A549 (cell line): ENCODE data around the gene PODN. TPM values are rescaled to one million over a fixed set of nuclear protein-coding genes. Genes with fewer than 3 reads are reported as not detected.

ENCODE experiments used
- ATAC-seq, 2 experiments: fragments of 200-7000 bp in 1 of 2; fragments of >200 bp in 1 of 2; cut with Nextera tagmentation in 1 of 2; cut with Tn5 transposase in 1 of 2; 3 replicates each; pipeline versions ENCODE4 v1.8.0 to v1.9.1; 2018 to 2020; ENCODE audit warnings: mild to moderate bottlenecking in 1 of 2, moderate library complexity in 1 of 2
- CTCF ChIA-PET: fragments of 300-600 bp; sonication (Branson Sonifier 250); formaldehyde crosslinking; extraction: SDS; loops from one replicate; lab custom pipeline; 2021; ENCODE audit warnings: antibody characterized with exemption, inconsistent platforms; lab: Yijun Ruan, JAX
- POLR2A ChIA-PET: fragments of 350-600 bp; formaldehyde crosslinking; extraction: SDS; loops from one replicate; lab custom pipeline; 2021; ENCODE audit warnings: antibody characterized with exemption, inconsistent platforms; lab: Yijun Ruan, JAX
- DNase-seq, 2 experiments: peaks; one replicate each; pipeline versions ENCODE4 v3.0.0 to v3.0.0-alpha.2; 2011 to 2016; ENCODE audit warnings: low read depth in 1 of 2, low spot score in 1 of 2
- FAIRE-seq: peaks from 2 replicates; lab custom pipeline; 2011; peaks lifted over from hg19 to GRCh38; lab: Jason Lieb, UNC
- H3K27ac ChIP-seq, 2 experiments: fragments of >200 bp; sonication (Bioruptor Twin); formaldehyde crosslinking; 3 replicates each; pipeline ENCODE4 v1.5.1; 2016 to 2017
- H3K4me1 ChIP-seq: fragments of >200 bp; sonication (Bioruptor Twin); formaldehyde crosslinking; 3 replicates; pipeline ENCODE4 v1.6.1; 2016
- H3K4me2 ChIP-seq: fragments of >200 bp; sonication (Bioruptor Twin); formaldehyde crosslinking; 3 replicates; pipeline ENCODE4 v1.6.1; 2016
- H3K4me3 ChIP-seq: fragments of >200 bp; sonication (Bioruptor Twin); formaldehyde crosslinking; 3 replicates; pipeline ENCODE4 v1.5.1; 2016
- H3K9me3 ChIP-seq: fragments of >200 bp; sonication (Bioruptor Twin); formaldehyde crosslinking; 3 replicates; pipeline ENCODE4 v1.6.1; 2016
- CBX2 ChIP-seq: fragments of 200-600 bp; sonication (generic); IDR thresholded peaks from 2 replicates; pipeline ENCODE4 v1.6.1; 2016; ENCODE audit warnings: low read depth, mild to moderate bottlenecking, borderline replicate concordance
- EHF ChIP-seq: fragments of 250-450 bp; sonication (Bioruptor Pico); IDR thresholded peaks from 2 replicates; pipeline ENCODE4 v1.5.0; 2020; ENCODE audit warnings: mild to moderate bottlenecking
- EHMT2 ChIP-seq: fragments of 200-600 bp; sonication (generic); IDR thresholded peaks from 2 replicates; pipeline ENCODE4 v1.6.1; 2016; ENCODE audit warnings: antibody characterized with exemption, low read depth, mild to moderate bottlenecking, moderate library complexity
- EP300 ChIP-seq, 2 experiments: fragments of >200 bp; sonication (Bioruptor Twin); formaldehyde crosslinking; IDR thresholded peaks; 2 replicates in 1 of 2; 3 replicates in 1 of 2; pipeline ENCODE4 v1.6.1; 2016 to 2017
- HDAC2 ChIP-seq: fragments of 200-600 bp; sonication (generic); IDR thresholded peaks from 2 replicates; pipeline ENCODE4 v1.6.1; 2016
- HOXB13 ChIP-seq: fragments of 250-450 bp; sonication (Bioruptor Pico); IDR thresholded peaks from 2 replicates; pipeline ENCODE4 v1.5.0; 2020; ENCODE audit warnings: low read depth, mild to moderate bottlenecking, moderate library complexity
- HOXB5 ChIP-seq: fragments of 250-450 bp; sonication (Bioruptor Pico); IDR thresholded peaks from 2 replicates; pipeline ENCODE4 v1.5.0; 2020; ENCODE audit warnings: mild to moderate bottlenecking, moderate library complexity
- JUN ChIP-seq, 2 experiments: fragments of >200 bp; sonication (Bioruptor Twin); formaldehyde crosslinking; IDR thresholded peaks; 2 replicates in 1 of 2; 3 replicates in 1 of 2; pipeline ENCODE4 v1.6.1; 2016 to 2017
- KDM1A ChIP-seq: fragments of 200-600 bp; sonication (generic); IDR thresholded peaks from 2 replicates; pipeline ENCODE4 v1.6.1; 2016; ENCODE audit warnings: low read depth, mild to moderate bottlenecking
- MAZ ChIP-seq: fragments of 150-350 bp; IDR thresholded peaks from 2 replicates; pipeline ENCODE4 v1.6.1; 2014; ENCODE audit warnings: antibody characterized with exemption, low read depth, low read length, borderline replicate concordance
- MYC ChIP-seq: IDR thresholded peaks from 2 replicates; pipeline ENCODE4 v1.6.1; 2012; ENCODE audit warnings: mild to moderate bottlenecking, inconsistent platforms, low read length, improper control_type of control experiment, borderline replicate concordance
- NFE2L2 ChIP-seq: fragments of 150-350 bp; conservative IDR thresholded peaks from 2 replicates; pipeline ENCODE4 v1.6.1; 2014; ENCODE audit warnings: low read length
- POLR2AphosphoS2 ChIP-seq: conservative IDR thresholded peaks from 2 replicates; pipeline ENCODE4 v1.6.1; 2012; ENCODE audit warnings: low read length, improper control_type of control experiment, inconsistent platforms
- RAD21 ChIP-seq, 2 experiments: fragments of >200 bp in 1 of 2; sonication (Bioruptor Twin) in 1 of 2; formaldehyde crosslinking in 1 of 2; IDR thresholded peaks in 1 of 2; conservative IDR thresholded peaks in 1 of 2; 2 replicates in 1 of 2; 3 replicates in 1 of 2; pipeline ENCODE4 v1.6.1; 2012 to 2018; ENCODE audit warnings: inconsistent platforms in 1 of 2
- RFX5 ChIP-seq: fragments of 450-650 bp; IDR thresholded peaks from 2 replicates; pipeline ENCODE4 v1.7.1; 2014; ENCODE audit warnings: antibody characterized with exemption, mild to moderate bottlenecking, moderate library complexity
- TP53 ChIP-seq: fragments of 250-450 bp; sonication (Bioruptor Pico); IDR thresholded peaks from 2 replicates; pipeline ENCODE4 v1.5.0; 2021; ENCODE audit warnings: mild to moderate bottlenecking, moderate library complexity
- ZFP36 ChIP-seq: fragments of 450-650 bp; IDR thresholded peaks from 2 replicates; pipeline ENCODE4 v1.6.1; 2014; ENCODE audit warnings: borderline replicate concordance; ENCODE audit not compliant: partially characterized antibody
- ZSCAN20 ChIP-seq: fragments of 250-450 bp; sonication (Bioruptor Pico); IDR thresholded peaks from 2 replicates; pipeline ENCODE4 v1.8.0; 2022; ENCODE audit warnings: mild to moderate bottlenecking, moderate library complexity
- WGBS: methylation state at CpG from one replicate; pipeline ENCODE4 v1.1.6; 2017; ENCODE audit errors: missing lambda C conversion rate; 5-methylcytosine and 5-hydroxymethylcytosine counted together
- polyA plus RNA-seq, 4 experiments: library from polyadenylated mRNA; depleted of rRNA in 3 of 4; stranded (reverse); fragments of >200 nt; fragmentation: RNase III in 1 of 4; extraction: RNeasy Plus Mini Kit Qiagen cat#74134 plus additional on column Dnase treatment in 1 of 4; gene quantifications; 2 replicates in 3 of 4; 3 replicates in 1 of 4; pipeline ENCODE4 v1.2.3, GENCODE V29; 2011 to 2017
- TF ChIP-seq, protein P1 (sequence below): IDR thresholded peaks from 2 replicates; pipeline ENCODE4 v1.6.1; 2012
- TF ChIP-seq, protein P2 (sequence below): IDR thresholded peaks from 2 replicates; pipeline ENCODE4 v1.6.1; 2012
- TF ChIP-seq, protein P3 (sequence below): fragments of 250-450 bp; sonication (Bioruptor Pico); IDR thresholded peaks from 2 replicates; pipeline ENCODE4 v1.5.0; 2020; ENCODE audit warnings: low read depth, mild to moderate bottlenecking, moderate library complexity
- TF ChIP-seq, protein P4 (sequence below): fragments of >200 bp; sonication (Bioruptor Twin); formaldehyde crosslinking; IDR thresholded peaks from 2 replicates; pipeline ENCODE4 v1.6.1; 2016
- TF ChIP-seq, protein P5 (sequence below): fragments of 250-450 bp; sonication (Bioruptor Pico); IDR thresholded peaks from 2 replicates; pipeline ENCODE4 v1.5.0; 2021; ENCODE audit warnings: mild to moderate bottlenecking, moderate library complexity, borderline replicate concordance

Gene PODN
- polyA plus RNA-seq, 2 of the 4 experiments (the other 2 are of a cell fraction) = 0.05 TPM; not detected in 1

DNA sequence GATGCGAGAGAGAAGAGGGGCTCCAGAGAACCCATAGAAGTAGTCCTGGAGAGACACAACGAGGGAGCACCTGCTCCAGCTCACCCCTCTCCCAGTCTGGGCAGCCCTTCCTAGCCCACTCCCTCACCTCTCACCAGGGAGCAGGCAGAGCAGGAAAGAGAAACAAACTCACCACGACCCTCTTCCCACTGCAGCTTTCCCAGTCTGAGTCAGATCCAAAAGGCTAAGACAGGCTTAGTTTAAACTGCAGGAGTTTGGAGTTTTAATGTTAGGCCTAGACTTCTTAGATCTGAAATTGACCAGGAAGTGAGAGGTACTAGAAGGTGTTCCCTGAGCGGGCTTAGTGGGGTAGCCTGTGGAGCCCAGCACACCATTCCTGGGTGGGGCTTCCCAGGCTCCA lies 50.8 kb downstream of the PODN start:
- FAIRE-seq (no peak), ATAC-seq (no peak), DNase-seq (no peak)
- peaks cover 55% of the 10 kb centered on the region for H3K4me1 ChIP-seq
- peak overlapping the region; percentile 33 to 86; a peak in 5 of 6 replicates for H3K27ac ChIP-seq
- CTCF ChIA-PET = no interaction called here
- H3K4me2 ChIP-seq = no peak overlapping the region
- TF ChIP-seq, protein P1, sequence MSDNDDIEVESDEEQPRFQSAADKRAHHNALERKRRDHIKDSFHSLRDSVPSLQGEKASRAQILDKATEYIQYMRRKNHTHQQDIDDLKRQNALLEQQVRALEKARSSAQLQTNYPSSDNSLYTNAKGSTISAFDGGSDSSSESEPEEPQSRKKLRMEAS = no peak
- TF ChIP-seq KDM1A = no peak
- no peak for TF ChIP-seq CBX2
- TF ChIP-seq EP300 (IDR thresholded peaks at IDR 0.05) = no peak
- no peak for TF ChIP-seq MAZ
- TF ChIP-seq, protein P2, sequence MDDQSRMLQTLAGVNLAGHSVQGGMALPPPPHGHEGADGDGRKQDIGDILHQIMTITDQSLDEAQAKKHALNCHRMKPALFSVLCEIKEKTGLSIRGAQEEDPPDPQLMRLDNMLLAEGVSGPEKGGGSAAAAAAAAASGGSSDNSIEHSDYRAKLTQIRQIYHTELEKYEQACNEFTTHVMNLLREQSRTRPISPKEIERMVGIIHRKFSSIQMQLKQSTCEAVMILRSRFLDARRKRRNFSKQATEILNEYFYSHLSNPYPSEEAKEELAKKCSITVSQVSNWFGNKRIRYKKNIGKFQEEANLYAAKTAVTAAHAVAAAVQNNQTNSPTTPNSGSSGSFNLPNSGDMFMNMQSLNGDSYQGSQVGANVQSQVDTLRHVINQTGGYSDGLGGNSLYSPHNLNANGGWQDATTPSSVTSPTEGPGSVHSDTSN = no peak
- no peak for TF ChIP-seq MYC
- POLR2A ChIA-PET = no interaction called here
- WGBS = 84% methylated on average over 4 of the region's 4 CpGs
- no peak overlapping the region for H3K4me3 ChIP-seq
- peaks cover 8% of the 10 kb centered on the region for H3K9me3 ChIP-seq

DNA sequence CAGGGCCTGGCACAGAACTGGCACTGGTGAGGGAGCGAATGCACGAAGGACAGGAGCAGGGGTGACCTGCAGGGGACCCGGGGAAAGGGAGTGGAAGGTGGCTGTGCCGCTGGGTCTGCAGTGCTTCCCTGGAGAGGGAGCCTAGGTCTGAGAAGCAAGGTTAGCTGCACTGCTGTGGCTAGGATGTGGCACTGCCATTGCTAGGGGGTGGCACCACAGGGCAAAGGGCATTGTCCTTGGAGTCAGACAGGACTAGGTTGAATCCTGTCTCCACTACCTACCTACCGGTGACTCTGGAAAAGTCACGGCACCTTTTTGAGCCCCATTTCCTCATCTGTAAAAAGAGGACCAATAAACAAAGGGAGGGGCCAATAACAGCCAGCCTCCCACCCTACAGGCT lies 52.1 kb downstream of the PODN start:
- ATAC-seq (no peak), FAIRE-seq (no peak)

DNA sequence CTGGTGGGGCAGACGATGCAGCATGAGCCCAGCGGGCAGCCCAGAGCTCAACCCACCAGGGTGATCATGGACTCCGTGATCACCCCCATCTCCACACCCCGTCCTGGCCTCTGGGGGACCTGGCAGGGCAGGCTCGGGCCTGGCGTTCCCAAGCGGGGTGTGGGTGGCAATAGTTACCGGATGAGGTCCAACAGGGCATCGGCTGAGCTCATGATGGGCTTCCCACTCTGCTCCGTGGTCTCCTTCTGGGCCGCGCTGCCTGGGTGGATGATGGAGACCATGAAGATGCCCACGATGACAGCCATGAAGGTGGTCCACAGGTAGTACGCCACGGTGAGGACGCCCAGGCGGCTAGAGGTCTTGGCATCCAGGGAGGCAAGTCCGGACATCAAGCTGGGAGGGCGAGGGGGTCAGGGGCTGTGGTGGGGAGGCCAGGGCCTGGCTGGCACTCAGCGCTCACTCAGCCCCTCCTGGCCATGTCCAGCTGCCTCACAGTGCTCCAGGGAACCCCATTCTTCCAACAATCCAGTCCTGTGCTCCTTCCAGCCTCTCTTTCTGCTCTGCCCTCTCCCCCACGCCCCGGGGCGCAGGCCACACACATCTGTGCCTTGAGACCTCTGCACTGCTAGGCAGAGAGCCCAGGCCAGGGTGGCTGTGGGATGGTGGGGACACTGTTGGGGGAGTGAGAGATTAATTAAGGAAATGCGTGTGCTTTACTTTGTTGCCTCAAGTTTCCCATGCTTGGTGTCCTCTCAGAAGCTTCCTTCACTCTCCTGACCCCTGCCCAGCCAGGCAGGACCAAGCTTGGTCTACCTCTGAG lies 52.8 kb downstream of the PODN start:
- Histone ChIP-seq H3K4me2 (no peak overlapping the region), H3K4me3 (no peak overlapping the region), H3K4me1 (peaks cover 36% of the 10 kb centered on the region), H3K27ac (peak overlapping the region; percentile 40 to 86; a peak in 5 of 6 replicates), H3K9me3 (peaks cover 8% of the 10 kb centered on the region)
- ATAC-seq (no peak), DNase-seq (no peak), FAIRE-seq (no peak)
- WGBS = 99% methylated on average over 15 of the region's 24 CpGs
- ChIA-PET POLR2A (no interaction called here), CTCF (interaction anchor here (0.7 kb wide), 1 partner anchor 58 kb away, joined by 3 read pairs; no protein-coding TSS in a partner anchor)
- TF ChIP-seq, protein P3, sequence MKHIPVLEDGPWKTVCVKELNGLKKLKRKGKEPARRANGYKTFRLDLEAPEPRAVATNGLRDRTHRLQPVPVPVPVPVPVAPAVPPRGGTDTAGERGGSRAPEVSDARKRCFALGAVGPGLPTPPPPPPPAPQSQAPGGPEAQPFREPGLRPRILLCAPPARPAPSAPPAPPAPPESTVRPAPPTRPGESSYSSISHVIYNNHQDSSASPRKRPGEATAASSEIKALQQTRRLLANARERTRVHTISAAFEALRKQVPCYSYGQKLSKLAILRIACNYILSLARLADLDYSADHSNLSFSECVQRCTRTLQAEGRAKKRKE (CRISPR knock-in tag) = no peak
- TF ChIP-seq HOXB5 (no peak), RFX5 (no peak), ZSCAN20 (CRISPR knock-in tag) (no peak), HOXB13 (no peak), EHF (CRISPR knock-in tag) (no peak), POLR2AphosphoS2 (no peak)
- TF ChIP-seq, protein P4, sequence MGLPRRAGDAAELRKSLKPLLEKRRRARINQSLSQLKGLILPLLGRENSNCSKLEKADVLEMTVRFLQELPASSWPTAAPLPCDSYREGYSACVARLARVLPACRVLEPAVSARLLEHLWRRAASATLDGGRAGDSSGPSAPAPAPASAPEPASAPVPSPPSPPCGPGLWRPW = no peak
- TF ChIP-seq, protein P5, sequence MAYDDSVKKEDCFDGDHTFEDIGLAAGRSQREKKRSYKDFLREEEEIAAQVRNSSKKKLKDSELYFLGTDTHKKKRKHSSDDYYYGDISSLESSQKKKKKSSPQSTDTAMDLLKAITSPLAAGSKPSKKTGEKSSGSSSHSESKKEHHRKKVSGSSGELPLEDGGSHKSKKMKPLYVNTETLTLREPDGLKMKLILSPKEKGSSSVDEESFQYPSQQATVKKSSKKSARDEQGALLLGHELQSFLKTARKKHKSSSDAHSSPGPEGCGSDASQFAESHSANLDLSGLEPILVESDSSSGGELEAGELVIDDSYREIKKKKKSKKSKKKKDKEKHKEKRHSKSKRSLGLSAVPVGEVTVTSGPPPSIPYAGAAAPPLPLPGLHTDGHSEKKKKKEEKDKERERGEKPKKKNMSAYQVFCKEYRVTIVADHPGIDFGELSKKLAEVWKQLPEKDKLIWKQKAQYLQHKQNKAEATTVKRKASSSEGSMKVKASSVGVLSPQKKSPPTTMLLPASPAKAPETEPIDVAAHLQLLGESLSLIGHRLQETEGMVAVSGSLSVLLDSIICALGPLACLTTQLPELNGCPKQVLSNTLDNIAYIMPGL (CRISPR knock-in tag) = no peak

More for the DNA sequence above, 52.1 kb downstream of the PODN start:
- ChIA-PET CTCF (no interaction called here), POLR2A (no interaction called here)
- WGBS = 100% methylated on average over 4 of the region's 6 CpGs
- peaks cover 8% of the 10 kb centered on the region for H3K9me3 ChIP-seq
- peak overlapping the region in 1 of 2 experiments; percentile 86; a peak in 4 of 6 replicates for H3K27ac ChIP-seq
- DNase-seq = no peak
- H3K4me2 ChIP-seq = no peak overlapping the region
- H3K4me1 ChIP-seq = peaks cover 43% of the 10 kb centered on the region
- TF ChIP-seq JUN (IDR thresholded peaks at IDR 0.05) (no peak), TP53 (CRISPR knock-in tag) (no peak), HDAC2 (no peak), RFX5 (no peak), EHMT2 (no peak), RAD21 (conservative IDR thresholded peaks at IDR 0.05 in 1 of 2, IDR thresholded peaks at IDR 0.05 in 1 of 2) (no peak), NFE2L2 (no peak), ZFP36 (no peak)
- TF ChIP-seq, protein P2 = no peak
- TF ChIP-seq, protein P4 = no peak
- H3K4me3 ChIP-seq = no peak overlapping the region
